Tibial nerve (tissue), 4 donors: Measurements from ENCODE around the gene NKD1.

Source experiments
- EP300 ChIP-seq, 2 donors: sonication (generic); formaldehyde crosslinking; IDR thresholded peaks; one replicate each; pipeline ENCODE4 v1.6.1; 2017; ENCODE audit warnings: antibody characterized with exemption in 2 of 2, mild to moderate bottlenecking in 1 of 2
- POLR2A ChIP-seq, 2 donors: fragments of 450-650 bp; IDR thresholded peaks; one replicate each; pipeline ENCODE4 v1.6.1; 2017; ENCODE audit warnings: antibody characterized with exemption in 2 of 2, mild to moderate bottlenecking in 2 of 2, moderate library complexity in 2 of 2
- TF ChIP-seq, protein P1 (sequence below), 5 experiments: fragments of 200-600 bp in 3 of 5; fragments of 450-650 bp in 2 of 5; sonication (generic) in 3 of 5; IDR thresholded peaks; one replicate each; pipeline ENCODE4 v1.5.1; 2016 to 2019; ENCODE audit warnings: antibody characterized with exemption in 5 of 5, mild to moderate bottlenecking in 3 of 5, moderate library complexity in 2 of 5

DNA sequence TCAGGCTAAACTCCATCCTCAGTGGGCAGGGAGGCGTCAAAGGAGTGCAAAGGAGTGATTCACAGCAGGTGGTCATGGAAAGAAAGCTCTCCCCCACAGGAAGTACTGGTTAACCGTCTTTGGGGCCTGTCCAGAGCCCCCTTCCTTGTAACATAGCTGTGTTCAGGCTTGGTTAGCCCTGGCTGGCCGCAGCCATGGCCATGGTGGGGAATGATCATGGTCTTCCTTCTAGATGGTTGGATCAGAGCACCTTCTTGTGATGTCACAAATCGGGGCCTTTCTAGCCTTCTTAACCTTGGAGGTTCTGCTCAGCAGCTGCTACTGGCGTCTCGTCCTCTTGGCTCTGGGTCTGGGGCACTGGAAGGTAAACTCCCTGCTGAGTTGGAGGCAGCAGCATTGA is 15.8 kb downstream of the NKD1 start:
- TF ChIP-seq, protein P1, sequence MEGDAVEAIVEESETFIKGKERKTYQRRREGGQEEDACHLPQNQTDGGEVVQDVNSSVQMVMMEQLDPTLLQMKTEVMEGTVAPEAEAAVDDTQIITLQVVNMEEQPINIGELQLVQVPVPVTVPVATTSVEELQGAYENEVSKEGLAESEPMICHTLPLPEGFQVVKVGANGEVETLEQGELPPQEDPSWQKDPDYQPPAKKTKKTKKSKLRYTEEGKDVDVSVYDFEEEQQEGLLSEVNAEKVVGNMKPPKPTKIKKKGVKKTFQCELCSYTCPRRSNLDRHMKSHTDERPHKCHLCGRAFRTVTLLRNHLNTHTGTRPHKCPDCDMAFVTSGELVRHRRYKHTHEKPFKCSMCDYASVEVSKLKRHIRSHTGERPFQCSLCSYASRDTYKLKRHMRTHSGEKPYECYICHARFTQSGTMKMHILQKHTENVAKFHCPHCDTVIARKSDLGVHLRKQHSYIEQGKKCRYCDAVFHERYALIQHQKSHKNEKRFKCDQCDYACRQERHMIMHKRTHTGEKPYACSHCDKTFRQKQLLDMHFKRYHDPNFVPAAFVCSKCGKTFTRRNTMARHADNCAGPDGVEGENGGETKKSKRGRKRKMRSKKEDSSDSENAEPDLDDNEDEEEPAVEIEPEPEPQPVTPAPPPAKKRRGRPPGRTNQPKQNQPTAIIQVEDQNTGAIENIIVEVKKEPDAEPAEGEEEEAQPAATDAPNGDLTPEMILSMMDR (IDR thresholded peaks at IDR 0.05) = no peak
- no peak for TF ChIP-seq EP300 (IDR thresholded peaks at IDR 0.05)
- no peak for TF ChIP-seq POLR2A (IDR thresholded peaks at IDR 0.05)
